Thyroid gland (tissue), 4 donors: ENCODE results near the gene HSPA8. TPM values are rescaled to one million over a fixed set of nuclear protein-coding genes. Genes with fewer than 3 reads are reported as not detected.

Experiments used
- DNase-seq, 2 donors: peaks; one replicate each; pipeline ENCODE4 v3.0.0-alpha.2; 2019
- H3K27ac ChIP-seq, 3 donors: fragments of 200-600 bp; sonication (generic); 1 replicate in 2 of 3; 2 replicates in 1 of 3; pipeline ENCODE4 v1.5.1; 2016 to 2019; ENCODE audit warnings: mild to moderate bottlenecking in 1 of 3, moderate library complexity in 1 of 3
- H3K27me3 ChIP-seq: fragments of 200-600 bp; sonication (generic); one replicate; pipeline ENCODE4 v1.5.1; 2019
- H3K36me3 ChIP-seq, 2 donors: fragments of 200-600 bp; sonication (generic); one replicate each; pipeline ENCODE4 v1.5.1; 2016 to 2019
- H3K4me1 ChIP-seq, 2 donors: fragments of 200-600 bp; sonication (generic); one replicate each; pipeline ENCODE4 v1.5.1; 2017 to 2019
- H3K4me3 ChIP-seq, 3 donors: fragments of 200-600 bp; sonication (generic); replicated peaks in 1 of 3; 1 replicate in 2 of 3; 2 replicates in 1 of 3; pipeline ENCODE4 v1.5.1; 2016; ENCODE audit warnings: mild to moderate bottlenecking in 1 of 3
- H3K9me3 ChIP-seq: fragments of 200-600 bp; sonication (generic); one replicate; pipeline ENCODE4 v1.5.1; 2017
- POLR2A ChIP-seq, 2 donors: fragments of 450-650 bp; IDR thresholded peaks; one replicate each; pipeline ENCODE4 v1.6.1; 2017; ENCODE audit warnings: antibody characterized with exemption in 2 of 2, mild to moderate bottlenecking in 2 of 2, moderate library complexity in 1 of 2
- WGBS, 2 donors: methylation state at CpG; one replicate each; pipeline ENCODE4 v1.1.5; 2017; 5-methylcytosine and 5-hydroxymethylcytosine counted together
- intact Hi-C: fragments of 100-400 bp; cut with DNase I; formaldehyde crosslinking; loops from one replicate; pipeline ENCODE4 v1.15.1; 2023
- total RNA-seq, 4 donors: library from RNA; depleted of rRNA; stranded (reverse); fragments of >200 nt; gene quantifications; one replicate each; pipeline ENCODE4 v1.2.3, GENCODE V29; 2016
- TF ChIP-seq, protein P1 (sequence below), 6 experiments: fragments of 200-600 bp in 3 of 6; fragments of 450-650 bp in 3 of 6; sonication (generic) in 3 of 6; IDR thresholded peaks; one replicate each; pipeline ENCODE4 v1.5.1; 2016 to 2019; ENCODE audit warnings: antibody characterized with exemption in 6 of 6, mild to moderate bottlenecking in 2 of 6, inconsistent platforms in 1 of 6, moderate library complexity in 1 of 6

Gene HSPA8
- total RNA-seq, 4 donors from 2014 or later: 641 to 1,030 (median 860) TPM

DNA sequence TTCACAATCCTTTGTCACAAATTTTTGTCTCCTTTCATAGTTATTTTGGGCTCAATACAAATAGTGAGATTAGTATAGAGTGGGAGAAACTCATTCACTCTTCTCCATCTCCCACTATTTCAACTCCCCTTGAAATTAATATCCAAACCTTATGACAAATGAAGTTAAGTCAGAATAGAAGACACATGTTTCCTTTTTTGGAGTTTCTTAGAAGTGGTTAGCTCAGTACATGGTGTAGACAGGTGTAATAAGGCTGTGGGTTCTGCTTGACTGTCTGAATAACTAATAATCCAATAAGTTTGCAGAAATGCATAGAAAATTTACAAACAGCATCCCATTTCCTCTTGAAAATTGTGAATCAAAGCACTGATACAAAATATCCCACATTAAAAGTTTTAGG lies 10.8 kb upstream of the HSPA8 start:
- Histone ChIP-seq H3K36me3 (no peaks in the 10 kb centered on the region), H3K4me3 (no peak overlapping the region), H3K27ac (no peak overlapping the region), H3K27me3 (no peaks in the 10 kb centered on the region), H3K9me3 (no peaks in the 10 kb centered on the region), H3K4me1 (peaks cover 0 to 21% of the 10 kb centered on the region in 2 donors)
- DNase-seq: no peak
- TF ChIP-seq POLR2A (IDR thresholded peaks at IDR 0.05): no peak
- TF ChIP-seq, protein P1, sequence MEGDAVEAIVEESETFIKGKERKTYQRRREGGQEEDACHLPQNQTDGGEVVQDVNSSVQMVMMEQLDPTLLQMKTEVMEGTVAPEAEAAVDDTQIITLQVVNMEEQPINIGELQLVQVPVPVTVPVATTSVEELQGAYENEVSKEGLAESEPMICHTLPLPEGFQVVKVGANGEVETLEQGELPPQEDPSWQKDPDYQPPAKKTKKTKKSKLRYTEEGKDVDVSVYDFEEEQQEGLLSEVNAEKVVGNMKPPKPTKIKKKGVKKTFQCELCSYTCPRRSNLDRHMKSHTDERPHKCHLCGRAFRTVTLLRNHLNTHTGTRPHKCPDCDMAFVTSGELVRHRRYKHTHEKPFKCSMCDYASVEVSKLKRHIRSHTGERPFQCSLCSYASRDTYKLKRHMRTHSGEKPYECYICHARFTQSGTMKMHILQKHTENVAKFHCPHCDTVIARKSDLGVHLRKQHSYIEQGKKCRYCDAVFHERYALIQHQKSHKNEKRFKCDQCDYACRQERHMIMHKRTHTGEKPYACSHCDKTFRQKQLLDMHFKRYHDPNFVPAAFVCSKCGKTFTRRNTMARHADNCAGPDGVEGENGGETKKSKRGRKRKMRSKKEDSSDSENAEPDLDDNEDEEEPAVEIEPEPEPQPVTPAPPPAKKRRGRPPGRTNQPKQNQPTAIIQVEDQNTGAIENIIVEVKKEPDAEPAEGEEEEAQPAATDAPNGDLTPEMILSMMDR (IDR thresholded peaks at IDR 0.05): no peak
- intact Hi-C loops: no loop called here

DNA sequence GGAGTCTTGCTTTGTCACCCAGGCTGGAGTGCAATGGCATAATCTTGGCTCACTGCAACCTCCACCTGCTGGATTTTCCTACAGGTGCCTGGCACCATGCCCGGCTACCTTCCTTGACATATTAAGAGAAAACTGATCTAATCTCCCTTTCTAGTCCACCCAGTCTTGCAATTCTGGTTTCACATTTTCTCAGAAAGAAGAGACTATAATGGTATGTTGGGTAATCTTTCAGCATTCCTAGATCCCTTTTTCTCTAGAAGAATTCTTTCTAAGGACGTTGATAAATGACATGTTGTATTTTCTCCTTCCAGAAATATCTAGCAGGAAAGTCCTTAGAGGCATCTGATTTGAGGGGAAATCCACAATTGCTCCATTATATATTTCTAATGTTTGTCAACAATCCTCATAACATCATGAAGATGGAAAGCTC lies 10.4 kb upstream of the HSPA8 start:
- no peak overlapping the region for H3K27ac ChIP-seq
- no peaks in the 10 kb centered on the region for H3K36me3 ChIP-seq
- H3K4me1 ChIP-seq: peaks cover 0 to 21% of the 10 kb centered on the region in 2 donors
- WGBS, 2 donors: 26 to 31% methylated on average over 2 of the region's 2 CpGs
- no peaks in the 10 kb centered on the region for H3K9me3 ChIP-seq
- no peak overlapping the region for H3K4me3 ChIP-seq
- DNase-seq: peak; percentile 83 to 85
- intact Hi-C loops: no loop called here
- TF ChIP-seq, protein P1 (IDR thresholded peaks at IDR 0.05): no peak
- no peak for TF ChIP-seq POLR2A (IDR thresholded peaks at IDR 0.05)
- H3K27me3 ChIP-seq: no peaks in the 10 kb centered on the region

DNA sequence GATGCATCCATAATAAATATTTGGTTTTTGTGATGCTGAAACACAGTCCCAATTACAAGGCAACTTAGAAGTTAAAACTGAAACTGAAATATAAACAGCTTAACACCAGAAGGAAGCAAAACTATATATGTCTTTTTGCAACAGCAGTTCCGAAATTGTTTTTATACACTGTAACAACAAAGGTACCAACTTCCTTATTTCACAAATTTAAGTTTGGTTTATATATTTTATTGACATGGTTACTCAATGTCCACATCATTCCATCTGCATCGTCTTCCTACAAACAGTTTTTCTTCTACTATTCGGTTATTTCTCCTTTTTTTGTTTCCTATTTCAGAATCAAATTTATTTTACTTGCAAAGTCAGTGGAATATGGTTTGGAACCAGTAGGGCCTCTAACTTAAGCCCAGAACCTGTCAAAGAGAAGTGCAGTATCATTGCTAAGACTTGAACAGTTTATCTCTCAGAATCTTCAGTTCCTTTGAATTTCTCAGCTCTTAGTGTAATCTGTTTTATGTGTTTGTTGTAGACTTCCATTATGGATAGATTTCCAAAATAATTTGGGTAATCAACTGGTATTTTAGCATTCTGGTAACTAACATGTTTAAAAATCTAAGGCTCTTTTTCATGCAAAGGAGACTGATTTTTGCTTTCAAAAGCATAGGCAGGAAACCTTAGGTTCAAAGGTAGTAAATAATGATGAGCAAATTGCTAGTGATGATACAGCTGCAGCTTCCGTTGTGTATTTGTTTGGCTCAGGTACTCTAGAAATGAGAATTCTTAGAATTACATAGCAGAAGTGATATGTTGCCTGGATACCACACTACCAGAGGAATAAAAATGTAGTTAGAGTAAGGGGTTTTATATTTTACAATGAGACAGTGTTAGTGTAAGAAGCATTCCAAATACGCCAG lies 8.2 kb upstream of the HSPA8 start:
- TF ChIP-seq POLR2A (IDR thresholded peaks at IDR 0.05): no peak
- TF ChIP-seq, protein P1 (IDR thresholded peaks at IDR 0.05): no peak
- Histone ChIP-seq H3K27me3 (no peaks in the 10 kb centered on the region), H3K36me3 (no peaks in the 10 kb centered on the region), H3K27ac (peak overlapping the region; percentile 38 to 60 (median 41)), H3K4me3 (no peak overlapping the region), H3K4me1 (peaks cover 0 to 21% of the 10 kb centered on the region in 2 donors), H3K9me3 (no peaks in the 10 kb centered on the region)
- DNase-seq: no peak
- 68 to 69% methylated on average over 5 of the region's 5 CpGs for WGBS, 2 donors
- intact Hi-C loops: no loop called here

DNA sequence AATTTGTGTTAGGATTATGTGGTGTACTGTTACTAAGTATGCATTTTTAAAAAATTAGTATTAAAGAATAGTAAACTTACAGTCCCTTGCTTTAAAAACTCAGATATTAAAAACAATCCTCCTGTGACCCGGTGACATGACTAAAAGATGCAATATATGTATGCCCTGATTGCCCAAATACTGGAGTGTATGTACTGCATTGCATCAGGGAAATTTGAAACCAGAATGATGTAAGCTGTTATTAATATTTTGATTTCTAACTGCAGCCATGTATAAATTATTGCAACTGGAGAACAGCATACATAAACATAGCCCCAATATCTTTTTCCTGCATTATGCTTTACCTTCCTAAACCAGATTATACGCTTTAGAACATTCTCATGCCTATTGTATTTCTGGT lies 3.7 kb upstream of the HSPA8 start:
- TF ChIP-seq POLR2A (IDR thresholded peaks at IDR 0.05): no peak
- TF ChIP-seq, protein P1 (IDR thresholded peaks at IDR 0.05): no peak
- H3K27me3 ChIP-seq: no peaks in the 10 kb centered on the region
- H3K4me1 ChIP-seq: peaks cover 15 to 17% of the 10 kb centered on the region in 2 donors
- no peaks in the 10 kb centered on the region for H3K9me3 ChIP-seq
- intact Hi-C loops: no loop called here
- DNase-seq: no peak
- peaks cover 3 to 4% of the 10 kb centered on the region in 2 donors for H3K36me3 ChIP-seq
- no peak overlapping the region for H3K27ac ChIP-seq
- 93 to 95% methylated on average over 2 of the region's 2 CpGs for WGBS, 2 donors
- H3K4me3 ChIP-seq: no peak overlapping the region
